IMR-90 (cell line): ENCODE results near the gene GNG7. TPM values are rescaled to one million over a fixed set of nuclear protein-coding genes. Genes with fewer than 3 reads are reported as not detected.

Experiments used
- ATAC-seq: fragments of 200-7000 bp; cut with Tn5 transposase; 2 replicates; pipeline ENCODE4 v1.9.1; 2020; ENCODE audit warnings: low read depth, mild to moderate bottlenecking, moderate library complexity
- BruUV-seq: library from RNA; stranded (reverse); fragments of 400-500 nt; replicated peaks from 2 replicates; lab custom pipeline; 2021; lab: Mats Ljungman, UMichigan
- CTCF ChIA-PET: fragments of 300-600 bp; formaldehyde crosslinking; extraction: SDS; loops from one replicate; lab custom pipeline; 2021; ENCODE audit warnings: antibody characterized with exemption; lab: Yijun Ruan, JAX
- POLR2A ChIA-PET: fragments of 300-600 bp; sonication (Branson Sonifier 250); formaldehyde crosslinking; loops from one replicate; lab custom pipeline; 2022; ENCODE audit warnings: antibody characterized with exemption; ENCODE audit not compliant: unreplicated experiment; lab: Charles Lee
- DNase-seq: peaks from one replicate; pipeline ENCODE4 v3.0.0; 2013
- H2AFZ ChIP-seq: replicated peaks from 2 replicates; pipeline ENCODE3; 2013; ENCODE audit warnings: low read length, mild to moderate bottlenecking; ENCODE audit not compliant: poor library complexity
- H2AK5ac ChIP-seq: 2 replicates; pipeline ENCODE4 v1.6.1; 2013; ENCODE audit warnings: low read depth, low read length, inconsistent platforms
- H2AK9ac ChIP-seq: replicated peaks from 2 replicates; pipeline ENCODE3; 2013; ENCODE audit warnings: mild to moderate bottlenecking, low read depth, low read length, moderate library complexity; ENCODE audit not compliant: poor library complexity
- H2BK120ac ChIP-seq: 2 replicates; pipeline ENCODE4 v1.6.1; 2013; ENCODE audit warnings: low read depth, low read length, inconsistent platforms
- H2BK15ac ChIP-seq: 3 replicates; pipeline ENCODE4 v1.6.1; 2013; ENCODE audit warnings: low read depth, low read length, inconsistent platforms
- H2BK20ac ChIP-seq: 2 replicates; pipeline ENCODE4 v1.6.1; 2013; ENCODE audit warnings: low read depth, mild to moderate bottlenecking, inconsistent platforms, low read length, moderate library complexity
- H2BK5ac ChIP-seq: 2 replicates; pipeline ENCODE4 v1.6.1; 2013; ENCODE audit warnings: mild to moderate bottlenecking, low read depth, low read length, inconsistent platforms; ENCODE audit not compliant: poor library complexity, severe bottlenecking
- H3K14ac ChIP-seq: replicated peaks from 2 replicates; pipeline ENCODE4 v1.6.1; 2013; ENCODE audit warnings: low read depth, low read length, inconsistent platforms
- H3K18ac ChIP-seq: 2 replicates; pipeline ENCODE4 v1.6.1; 2013; ENCODE audit warnings: low read depth, low read length, control low read depth
- H3K23ac ChIP-seq: 2 replicates; pipeline ENCODE4 v1.6.1; 2013; ENCODE audit warnings: low read depth, low read length, inconsistent platforms
- H3K27ac ChIP-seq: 2 replicates; pipeline ENCODE4 v1.5.1; 2013; ENCODE audit warnings: mild to moderate bottlenecking, control low read depth, low read length; ENCODE audit not compliant: insufficient read depth
- H3K27me3 ChIP-seq: 2 replicates; pipeline ENCODE4 v1.6.1; 2013; ENCODE audit warnings: low read length; ENCODE audit not compliant: control insufficient read depth, insufficient read depth
- H3K36me3 ChIP-seq: 2 replicates; pipeline ENCODE4 v1.6.1; 2013; ENCODE audit warnings: low read length, mixed read lengths; ENCODE audit not compliant: control insufficient read depth, insufficient read depth
- H3K4ac ChIP-seq: 2 replicates; pipeline ENCODE4 v1.6.1; 2013; ENCODE audit warnings: low read depth, low read length, inconsistent platforms
- H3K4me1 ChIP-seq: 2 replicates; pipeline ENCODE4 v1.6.1; 2013; ENCODE audit warnings: low read length, mixed read lengths; ENCODE audit not compliant: control insufficient read depth, insufficient read depth
- H3K4me2 ChIP-seq: 2 replicates; pipeline ENCODE4 v1.6.1; 2013; ENCODE audit warnings: low read depth, mild to moderate bottlenecking, control low read depth, low read length, moderate library complexity
- H3K4me3 ChIP-seq: 2 replicates; pipeline ENCODE4 v1.5.1; 2013; ENCODE audit warnings: low read depth, mild to moderate bottlenecking, control low read depth, low read length, moderate library complexity; ENCODE audit not compliant: insufficient read depth
- H3K56ac ChIP-seq: 2 replicates; pipeline ENCODE4 v1.6.1; 2013; ENCODE audit warnings: low read length, inconsistent platforms; ENCODE audit not compliant: insufficient read depth; ENCODE audit errors: extremely low read depth
- H3K79me1 ChIP-seq, 2 experiments: 2 replicates each; pipeline ENCODE4 v1.6.1; 2013; ENCODE audit warnings: low read length in 2 of 2, inconsistent platforms in 1 of 2, low read depth in 1 of 2
- H3K9ac ChIP-seq: 2 replicates; pipeline ENCODE4 v1.6.1; 2013; ENCODE audit warnings: low read depth, low read length, control low read depth
- H3K9me1 ChIP-seq: 2 replicates; pipeline ENCODE4 v1.6.1; 2013; ENCODE audit warnings: low read length, inconsistent platforms; ENCODE audit not compliant: insufficient read depth
- H3K9me3 ChIP-seq: 2 replicates; pipeline ENCODE4 v1.6.1; 2013; ENCODE audit warnings: low read length; ENCODE audit not compliant: control insufficient read depth, insufficient read depth
- H4K20me1 ChIP-seq: 2 replicates; pipeline ENCODE4 v1.6.1; 2013; ENCODE audit warnings: low read length, inconsistent platforms; ENCODE audit not compliant: insufficient read depth
- H4K5ac ChIP-seq: 2 replicates; pipeline ENCODE4 v1.6.1; 2013; ENCODE audit warnings: mild to moderate bottlenecking, low read depth, low read length, control low read depth
- H4K8ac ChIP-seq, 2 experiments: 2 replicates each; pipeline ENCODE4 v1.6.1; 2013; ENCODE audit warnings: low read depth in 2 of 2, low read length in 2 of 2, control low read depth in 1 of 2, inconsistent platforms in 1 of 2
- H4K91ac ChIP-seq: 2 replicates; pipeline ENCODE4 v1.6.1; 2013; ENCODE audit warnings: low read depth, low read length, inconsistent platforms; ENCODE audit not compliant: insufficient read depth
- BHLHE40 ChIP-seq: fragments of 150-350 bp; IDR thresholded peaks from 2 replicates; pipeline ENCODE4 v1.6.1; 2016; ENCODE audit warnings: mild to moderate bottlenecking, low read depth, low read length
- FOS ChIP-seq: fragments of 150-350 bp; IDR thresholded peaks from 2 replicates; pipeline ENCODE4 v1.6.1; 2016; ENCODE audit warnings: low read depth, low read length
- MAFK ChIP-seq: IDR thresholded peaks from 2 replicates; pipeline ENCODE4 v1.6.1; 2012; ENCODE audit warnings: low read depth, low read length, improper control_type of control experiment
- MAZ ChIP-seq: IDR thresholded peaks from 2 replicates; pipeline ENCODE4 v1.6.1; 2012; ENCODE audit warnings: low read depth, mild to moderate bottlenecking, low read length, improper control_type of control experiment, moderate library complexity, borderline replicate concordance
- NFE2L2 ChIP-seq: fragments of 150-350 bp; IDR thresholded peaks from 2 replicates; pipeline ENCODE4 v1.6.1; 2016; ENCODE audit warnings: low read depth, mild to moderate bottlenecking, low read length
- POLR2A ChIP-seq: IDR thresholded peaks from 2 replicates; pipeline ENCODE4 v1.6.1; 2012; ENCODE audit warnings: mild to moderate bottlenecking, low read depth, low read length
- RAD21 ChIP-seq: IDR thresholded peaks from 2 replicates; pipeline ENCODE4 v1.6.1; 2012; ENCODE audit warnings: low read length, improper control_type of control experiment
- RCOR1 ChIP-seq: IDR thresholded peaks from 2 replicates; pipeline ENCODE4 v1.6.1; 2012; ENCODE audit warnings: mild to moderate bottlenecking, low read length, improper control_type of control experiment; ENCODE audit not compliant: insufficient replicate concordance
- RFX5 ChIP-seq: IDR thresholded peaks from 2 replicates; pipeline ENCODE4 v1.8.0; 2012; ENCODE audit warnings: low read depth, mild to moderate bottlenecking, low read length, moderate library complexity
- SMC3 ChIP-seq: fragments of 150-350 bp; IDR thresholded peaks from 2 replicates; pipeline ENCODE4 v1.6.1; 2016; ENCODE audit warnings: low read depth, mild to moderate bottlenecking, antibody characterized with exemption, low read length, moderate library complexity
- WGBS, 2 experiments: methylation state at CpG; one replicate each; pipeline versions ENCODE4 v1.1.5 to v1.1.7; 2013; ENCODE audit warnings: missing lambda C conversion rate in 2 of 2; ENCODE audit not compliant: insufficient read length in 1 of 2; ENCODE audit errors: extremely low coverage in 2 of 2; 5-methylcytosine and 5-hydroxymethylcytosine counted together
- dilution Hi-C: fragments of 300-500 bp; cut with HindIII; formaldehyde crosslinking; loops from one replicate; pipeline ENCODE4 v1.14.3; 2018; ENCODE audit warnings: low sequenced_read_pairs; ENCODE audit not compliant: unreplicated experiment
- in situ Hi-C: fragments of 300-500 bp; cut with MboI; formaldehyde crosslinking; loops from 3 replicates; pipeline ENCODE4 v1.14.3; 2019; ENCODE audit warnings: low sequenced_read_pairs, inconsistent platforms, mixed read lengths
- intact Hi-C: fragments of 100-400 bp; cut with micrococcal nuclease; formaldehyde crosslinking; loops from 2 replicates; pipeline ENCODE4 v1.10.0; 2022
- polyA plus RNA-seq, 3 experiments: library from polyadenylated mRNA; depleted of rRNA; stranded (reverse); fragments of >200 nt; gene quantifications; 2 replicates each; pipeline ENCODE4 v1.2.3, GENCODE V29; 2012; ENCODE audit warnings: low replicate concordance in 1 of 3
- total RNA-seq: library from RNA; depleted of rRNA; stranded (reverse); fragments of >200 nt; gene quantifications from 2 replicates; pipeline ENCODE4 v1.2.3, GENCODE V29; 2012
- TF ChIP-seq, protein P1 (sequence below): fragments of 150-350 bp; IDR thresholded peaks from 2 replicates; pipeline ENCODE4 v1.6.1; 2017; ENCODE audit warnings: mild to moderate bottlenecking, antibody characterized with exemption, low read length, low read depth
- TF ChIP-seq, protein P2 (sequence below): conservative IDR thresholded peaks from 2 replicates; pipeline ENCODE4 v1.5.1; 2012; ENCODE audit warnings: mild to moderate bottlenecking, low read depth, low read length, improper control_type of control experiment

Gene GNG7
- total and polyA plus RNA-seq, 2 of the 4 experiments (the other 2 are of a cell fraction), result under 0.01 to 0.21 TPM

- CTCF ChIA-PET, result interaction anchor here (0.6 kb wide), 1 partner anchor 119 kb away, joined by 3 read pairs; no protein-coding TSS in a partner anchor
- H4K91ac ChIP-seq, result 0 out of 2 replicates have a peak overlapping the region, but pooled peaks have one; percentile 23
- peak overlapping the region; percentile 57 for H3K4ac ChIP-seq
- no TSS peak for BruUV-seq
- H3K4me3 ChIP-seq, result no peak overlapping the region
- peak overlapping the region; percentile 61 for H2BK20ac ChIP-seq
- no peaks in the 10 kb centered on the region for H3K36me3 ChIP-seq
- intact Hi-C loops (no loop called here), dilution Hi-C loops (no loop called here), in situ Hi-C loops (no loop called here)
- H3K27me3 ChIP-seq, result no peaks in the 10 kb centered on the region
- no peak overlapping the region for H2BK15ac ChIP-seq
- no peak overlapping the region for H3K56ac ChIP-seq
- H4K20me1 ChIP-seq, result no peaks in the 10 kb centered on the region
- no peaks in the 10 kb centered on the region for H3K9me3 ChIP-seq
- peak overlapping the region; percentile 74 for H2AFZ ChIP-seq
- H3K9ac ChIP-seq, result no peak overlapping the region
- no peaks in the 10 kb centered on the region for H3K79me1 ChIP-seq
- POLR2A ChIA-PET, result interaction anchor here (0.7 kb wide), 1 partner anchor 11 kb away, joined by 3 read pairs; no protein-coding TSS in a partner anchor
- 0 out of 2 replicates have a peak, but pooled peaks cover 7% of the 10 kb centered on the region for H3K9me1 ChIP-seq
- peak; percentile 77 for TF ChIP-seq MAFK
- peak; percentile 50; the same call in 1 of the 2 replicates for TF ChIP-seq NFE2L2
- TF ChIP-seq, protein P1, sequence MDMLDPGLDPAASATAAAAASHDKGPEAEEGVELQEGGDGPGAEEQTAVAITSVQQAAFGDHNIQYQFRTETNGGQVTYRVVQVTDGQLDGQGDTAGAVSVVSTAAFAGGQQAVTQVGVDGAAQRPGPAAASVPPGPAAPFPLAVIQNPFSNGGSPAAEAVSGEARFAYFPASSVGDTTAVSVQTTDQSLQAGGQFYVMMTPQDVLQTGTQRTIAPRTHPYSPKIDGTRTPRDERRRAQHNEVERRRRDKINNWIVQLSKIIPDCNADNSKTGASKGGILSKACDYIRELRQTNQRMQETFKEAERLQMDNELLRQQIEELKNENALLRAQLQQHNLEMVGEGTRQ, result no peak
- TF ChIP-seq MAZ, result no peak
- no peak for TF ChIP-seq SMC3
- TF ChIP-seq RCOR1, result no peak
- TF ChIP-seq, protein P2, sequence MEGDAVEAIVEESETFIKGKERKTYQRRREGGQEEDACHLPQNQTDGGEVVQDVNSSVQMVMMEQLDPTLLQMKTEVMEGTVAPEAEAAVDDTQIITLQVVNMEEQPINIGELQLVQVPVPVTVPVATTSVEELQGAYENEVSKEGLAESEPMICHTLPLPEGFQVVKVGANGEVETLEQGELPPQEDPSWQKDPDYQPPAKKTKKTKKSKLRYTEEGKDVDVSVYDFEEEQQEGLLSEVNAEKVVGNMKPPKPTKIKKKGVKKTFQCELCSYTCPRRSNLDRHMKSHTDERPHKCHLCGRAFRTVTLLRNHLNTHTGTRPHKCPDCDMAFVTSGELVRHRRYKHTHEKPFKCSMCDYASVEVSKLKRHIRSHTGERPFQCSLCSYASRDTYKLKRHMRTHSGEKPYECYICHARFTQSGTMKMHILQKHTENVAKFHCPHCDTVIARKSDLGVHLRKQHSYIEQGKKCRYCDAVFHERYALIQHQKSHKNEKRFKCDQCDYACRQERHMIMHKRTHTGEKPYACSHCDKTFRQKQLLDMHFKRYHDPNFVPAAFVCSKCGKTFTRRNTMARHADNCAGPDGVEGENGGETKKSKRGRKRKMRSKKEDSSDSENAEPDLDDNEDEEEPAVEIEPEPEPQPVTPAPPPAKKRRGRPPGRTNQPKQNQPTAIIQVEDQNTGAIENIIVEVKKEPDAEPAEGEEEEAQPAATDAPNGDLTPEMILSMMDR, result no peak
- TF ChIP-seq POLR2A, result no peak
- peak; percentile 37; the same call in 1 of the 2 replicates for TF ChIP-seq FOS
- no peak for TF ChIP-seq RAD21
- TF ChIP-seq RFX5, result no peak
- TF ChIP-seq BHLHE40, result no peak
- peak overlapping the region in 1 of 2 experiments; percentile 72; a peak in 1 of 4 replicates for H4K8ac ChIP-seq
- H2BK120ac ChIP-seq, result peak overlapping the region; percentile 1; the same call in 1 of the 2 replicates
- H3K4me2 ChIP-seq, result peak overlapping the region; percentile 48; the same call in 1 of the 2 replicates
- no peak overlapping the region for H3K18ac ChIP-seq
- 53% methylated on average over 8 of the region's 23 CpGs; no CpG with 5 or more reads in 1 of the 2 experiments for WGBS, 2 experiments
- 0 out of 2 replicates have a peak overlapping the region, but pooled peaks have one; percentile 1 for H3K14ac ChIP-seq
- peak; percentile 78 for DNase-seq
- peak; percentile 65 for ATAC-seq
- H2AK5ac ChIP-seq, result peak overlapping the region; percentile 61
- H2AK9ac ChIP-seq, result peak overlapping the region; percentile 74
- H3K23ac ChIP-seq, result peak overlapping the region; percentile 51; the same call in 1 of the 2 replicates
- peaks cover 7% of the 10 kb centered on the region for H3K4me1 ChIP-seq
- no peak overlapping the region for H4K5ac ChIP-seq
- no peak overlapping the region for H2BK5ac ChIP-seq
- H3K27ac ChIP-seq, result no peak overlapping the region
These were observed 233.2 kb downstream of the GNG7 start for GRCh38 chr19:2469102-2469914.
